Measurements from ENCODE around the gene ZDHHC7. TPM values are rescaled to one million over a fixed set of nuclear protein-coding genes. Genes with fewer than 3 reads are reported as not detected.

The ZDHHC7 gene
- total RNA-seq, 1 donor from 2014 or later, result 77.9 TPM

GRCh38 chr16:84925092-84925772, 86.1 kb downstream of the ZDHHC7 start:
- Histone ChIP-seq H3K4me3 (no peak overlapping the region), H3K9me3 (no peaks in the 10 kb centered on the region), H3K36me3 (no peaks in the 10 kb centered on the region), H3K27me3 (ENCODE audit: low read depth) (no peaks in the 10 kb centered on the region), H3K4me1 (peaks cover 7% of the 10 kb centered on the region), H3K27ac (no peak overlapping the region)
- peak; percentile 85 for TF ChIP-seq CTCF (IDR thresholded peaks at IDR 0.05)
- intact Hi-C loops (cut with DNase I), result no loop called here
- DNase-seq (peak; percentile 75), ATAC-seq (peak; percentile 56 to 57)

- ATAC-seq (no peak), DNase-seq (no peak)
- no peak overlapping the region for H3K4me3 ChIP-seq
- H3K27ac ChIP-seq, result peak overlapping the region; percentile 6
- H3K27me3 ChIP-seq (ENCODE audit: low read depth), result no peaks in the 10 kb centered on the region
- no peak for TF ChIP-seq CTCF (IDR thresholded peaks at IDR 0.05)
- peaks cover 7% of the 10 kb centered on the region for H3K4me1 ChIP-seq
- no peaks in the 10 kb centered on the region for H3K36me3 ChIP-seq
- no peaks in the 10 kb centered on the region for H3K9me3 ChIP-seq
- intact Hi-C loops (cut with DNase I), result no loop called here
Measured at GRCh38 chr16:84924331-84925091, 86.8 kb downstream of the ZDHHC7 start.

Other genes with a start within 250 kb of the ZDHHC7 start
- 34.9 TPM for gene CRISPLD2, start 191.6 kb downstream of the ZDHHC7 start, total RNA-seq
- 31.1 TPM for gene KIAA0513, start 16.3 kb upstream of the ZDHHC7 start, total RNA-seq
- gene CIBAR2, start 100.9 kb upstream of the ZDHHC7 start, total RNA-seq, result 12.8 TPM

Data from lower lobe of right lung (tissue), 2 donors.